Peyer's patch (tissue), 4 donors: ENCODE data around the gene MEIS1. TPM values are rescaled to one million over a fixed set of nuclear protein-coding genes. Genes with fewer than 3 reads are reported as not detected.
A peak's percentile ranks its signal among the peaks of the same experiment; 100 is the strongest.

Source experiments
- DNase-seq, 3 donors: peaks; one replicate each; pipeline ENCODE4 v3.0.0-alpha.2; 2017 to 2019
- H3K27ac ChIP-seq, 4 donors: fragments of 200-600 bp; sonication (generic); one replicate each; pipeline ENCODE4 v1.5.1; 2016 to 2019
- H3K27me3 ChIP-seq, 2 donors: fragments of 200-600 bp; sonication (generic); one replicate each; pipeline ENCODE4 v1.5.1; 2019
- H3K36me3 ChIP-seq, 3 donors: fragments of 200-600 bp; sonication (generic); one replicate each; pipeline ENCODE4 v1.5.1; 2016 to 2019
- H3K4me1 ChIP-seq, 4 donors: fragments of 200-600 bp; sonication (generic); one replicate each; pipeline ENCODE4 v1.5.1; 2016 to 2019
- H3K4me3 ChIP-seq, 4 donors: fragments of 200-600 bp; sonication (generic); 1 replicate in 3 of 4; 2 replicates in 1 of 4; pipeline ENCODE4 v1.5.1; 2016 to 2019; ENCODE audit warnings: mild to moderate bottlenecking in 1 of 4
- H3K9me3 ChIP-seq, 4 donors: fragments of 200-600 bp; sonication (generic); one replicate each; pipeline ENCODE4 v1.5.1; 2016 to 2019; ENCODE audit warnings: mild to moderate bottlenecking in 1 of 4
- CTCF ChIP-seq, 6 experiments: fragments of 450-650 bp in 4 of 6; fragments of 200-600 bp in 2 of 6; sonication (generic) in 1 of 6; IDR thresholded peaks; one replicate each; pipeline ENCODE4 v1.5.1; 2017 to 2019; ENCODE audit warnings: antibody characterized with exemption in 6 of 6, mild to moderate bottlenecking in 3 of 6, moderate library complexity in 1 of 6
- POLR2A ChIP-seq, 2 donors: fragments of 450-650 bp; IDR thresholded peaks; one replicate each; pipeline ENCODE4 v1.5.1; 2017; ENCODE audit warnings: antibody characterized with exemption in 2 of 2, mild to moderate bottlenecking in 2 of 2, moderate library complexity in 2 of 2
- total RNA-seq, 4 donors: library from RNA; depleted of rRNA; stranded (reverse); fragments of >200 nt; gene quantifications; one replicate each; pipeline ENCODE4 v1.1.0, GENCODE V29; 2016

The MEIS1 gene
- total RNA-seq, 4 donors from 2014 or later: 7.2 to 64.4 (median 16.3) TPM

- Histone ChIP-seq H3K27ac (peak overlapping the region; percentile 64 to 85 (median 67)), H3K27me3 (peaks cover 0 to 8% of the 10 kb centered on the region in 2 donors), H3K4me3 (peak overlapping the region; percentile 26 to 53 (median 40)), H3K9me3 (no peaks in the 10 kb centered on the region), H3K4me1 (peaks cover 0 to 16% (median 0%) of the 10 kb centered on the region in 4 donors), H3K36me3 (no peaks in the 10 kb centered on the region)
- TF ChIP-seq POLR2A (IDR thresholded peaks at IDR 0.05) (no peak), CTCF (IDR thresholded peaks at IDR 0.05) (no peak)
- peak in 1 of 3 donors; percentile 54 for DNase-seq
These were observed 141.8 kb downstream of the MEIS1 start for GRCh38 chr2:66576561-66577320.

- Histone ChIP-seq H3K36me3 (no peaks in the 10 kb centered on the region), H3K27ac (peak overlapping the region; percentile 64 to 85 (median 67)), H3K27me3 (peaks cover 0 to 11% of the 10 kb centered on the region in 2 donors), H3K4me3 (peak overlapping the region in 3 of 4 donors; percentile 29 to 53 (median 51)), H3K4me1 (peaks cover 0 to 16% (median 0%) of the 10 kb centered on the region in 4 donors), H3K9me3 (no peaks in the 10 kb centered on the region)
- TF ChIP-seq CTCF (IDR thresholded peaks at IDR 0.05) (no peak), POLR2A (IDR thresholded peaks at IDR 0.05) (no peak)
- no peak for DNase-seq
These were observed 142.6 kb downstream of the MEIS1 start for GRCh38 chr2:66577321-66578053.

GRCh38 chr2:66578054-66578686 lies 143.2 kb downstream of the MEIS1 start:
- peaks cover 0 to 16% (median 0%) of the 10 kb centered on the region in 4 donors for H3K4me1 ChIP-seq
- TF ChIP-seq POLR2A (IDR thresholded peaks at IDR 0.05): no peak
- TF ChIP-seq CTCF (IDR thresholded peaks at IDR 0.05): no peak
- DNase-seq: no peak
- no peaks in the 10 kb centered on the region for H3K36me3 ChIP-seq
- peaks cover 0 to 11% of the 10 kb centered on the region in 2 donors for H3K27me3 ChIP-seq
- H3K27ac ChIP-seq: peak overlapping the region; percentile 31 to 85 (median 50)
- H3K9me3 ChIP-seq: no peaks in the 10 kb centered on the region
- H3K4me3 ChIP-seq: peak overlapping the region in 2 of 4 donors; percentile 3 to 51

- TF ChIP-seq POLR2A (IDR thresholded peaks at IDR 0.05): no peak
- no peak for TF ChIP-seq CTCF (IDR thresholded peaks at IDR 0.05)
- peaks cover 0 to 11% of the 10 kb centered on the region in 2 donors for H3K27me3 ChIP-seq
These were observed 143.8 kb downstream of the MEIS1 start for GRCh38 chr2:66578687-66579106.

More at GRCh38 chr2:66578687-66579106, 143.8 kb downstream of the MEIS1 start:
- DNase-seq: no peak
- Histone ChIP-seq H3K27ac (peak overlapping the region; percentile 31 to 85 (median 50)), H3K36me3 (no peaks in the 10 kb centered on the region), H3K4me1 (peaks cover 0 to 16% (median 0%) of the 10 kb centered on the region in 4 donors), H3K4me3 (peak overlapping the region in 1 of 4 donors; percentile 51), H3K9me3 (no peaks in the 10 kb centered on the region)
